Activated CD4-positive, CD25-positive, alpha-beta regulatory T cell treated with anti-CD3 and anti-CD28 coated beads, Interleukin-2, amount 50 U/mL, for 24 hours (primary cell): ENCODE data around the gene ATP5MG.
"Not testable (repeated sequence)": the region's sequence is repeated elsewhere in the genome, so short reads cannot be mapped to it uniquely, and the experiment has no call there.

Source experiments
- ATAC-seq, 2 donors: fragments of 150-1000 bp; cut with Tn5 transposase; one replicate each; pipeline ENCODE4 v1.10.0; 2021; ENCODE audit warnings: mild to moderate bottlenecking in 1 of 2, moderate library complexity in 1 of 2

ATP5MG gene

GRCh38 chr11:118410055-118410745, 8.8 kb downstream of the ATP5MG start:
- ATAC-seq: no peak

GRCh38 chr11:118411530-118411929, 10.1 kb downstream of the ATP5MG start:
- ATAC-seq: no peak

DNA sequence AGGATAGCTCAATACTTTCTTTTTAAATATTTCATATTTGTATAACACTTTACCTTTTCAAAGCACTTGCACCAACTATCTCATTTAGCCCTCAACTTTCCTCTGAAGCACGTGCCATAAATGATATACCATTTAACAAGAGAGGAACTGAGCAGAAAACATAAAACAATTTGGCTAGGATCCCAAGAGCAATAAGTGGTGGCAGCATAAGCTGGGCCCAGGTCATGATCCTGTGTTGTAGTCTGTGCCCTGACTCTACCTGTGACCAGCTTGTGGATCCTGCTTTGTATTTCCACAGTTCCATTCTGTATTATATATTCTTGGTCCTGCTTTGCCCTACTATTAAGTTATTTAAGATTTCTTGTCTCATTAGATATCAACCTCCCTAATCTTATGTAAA, 11.5 kb downstream of the ATP5MG start:
- ATAC-seq: no peak

DNA sequence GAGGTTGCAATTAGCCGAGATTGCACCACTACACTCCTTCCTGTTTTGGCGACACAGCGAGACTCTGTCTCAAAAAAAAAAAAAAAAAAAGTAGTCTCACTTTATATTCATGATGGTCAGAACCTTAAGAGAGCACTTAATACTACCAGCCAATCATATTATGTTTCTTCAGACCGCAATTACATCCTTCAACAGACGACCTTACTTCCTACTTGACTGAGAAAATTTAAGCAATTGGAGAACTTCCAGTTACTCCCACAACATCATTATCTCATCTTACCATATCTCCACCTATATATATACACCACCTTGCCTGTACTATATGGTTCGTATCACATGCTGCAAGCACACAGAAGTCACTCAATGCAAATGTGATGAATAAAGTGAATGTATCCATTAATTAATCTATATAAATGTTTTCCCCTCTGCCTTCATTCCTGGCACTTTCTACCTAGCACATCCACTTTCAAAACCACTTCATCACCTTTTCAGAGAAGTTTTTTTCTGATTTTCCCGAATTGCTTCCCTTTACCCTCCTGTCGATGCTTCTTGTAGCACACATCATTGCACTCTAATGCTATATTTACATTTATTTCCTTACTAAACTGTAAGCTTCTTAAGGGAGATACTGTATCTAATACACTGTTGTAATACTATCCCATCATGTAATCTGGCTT, 13.8 kb downstream of the ATP5MG start:
- ATAC-seq: no peak

GRCh38 chr11:118415739-118416068, 14.3 kb downstream of the ATP5MG start:
- ATAC-seq: peak; percentile 74 to 91

GRCh38 chr11:118416900-118417299, 15.5 kb downstream of the ATP5MG start:
- ATAC-seq: not testable (repeated sequence)

DNA sequence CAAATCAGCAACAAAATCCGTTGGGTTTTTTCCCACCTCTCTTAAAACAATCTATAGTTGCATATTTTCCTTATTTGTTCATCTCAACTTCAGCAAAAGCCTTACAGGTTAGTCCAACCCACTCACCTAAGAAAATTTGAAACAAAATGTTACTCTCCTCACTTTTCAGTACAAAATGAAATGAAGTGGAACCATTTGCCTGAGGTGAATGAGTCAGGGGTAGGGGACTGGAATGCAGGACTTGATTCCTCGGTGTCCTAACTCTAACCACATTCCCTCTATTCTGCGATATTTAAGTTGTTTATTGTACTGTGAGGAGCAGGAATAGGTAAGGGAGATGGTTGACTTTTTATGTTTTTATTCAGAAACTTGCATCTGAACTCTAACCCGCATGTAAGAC, 16.4 kb downstream of the ATP5MG start:
- no peak for ATAC-seq

GRCh38 chr11:118418766-118419165, 17.4 kb downstream of the ATP5MG start:
- ATAC-seq: no peak

- no peak for ATAC-seq
Observed at GRCh38 chr11:118427707-118428106, 26.3 kb downstream of the ATP5MG start.

- ATAC-seq: no peak
Observed at GRCh38 chr11:118430956-118431355, 29.6 kb downstream of the ATP5MG start.

DNA sequence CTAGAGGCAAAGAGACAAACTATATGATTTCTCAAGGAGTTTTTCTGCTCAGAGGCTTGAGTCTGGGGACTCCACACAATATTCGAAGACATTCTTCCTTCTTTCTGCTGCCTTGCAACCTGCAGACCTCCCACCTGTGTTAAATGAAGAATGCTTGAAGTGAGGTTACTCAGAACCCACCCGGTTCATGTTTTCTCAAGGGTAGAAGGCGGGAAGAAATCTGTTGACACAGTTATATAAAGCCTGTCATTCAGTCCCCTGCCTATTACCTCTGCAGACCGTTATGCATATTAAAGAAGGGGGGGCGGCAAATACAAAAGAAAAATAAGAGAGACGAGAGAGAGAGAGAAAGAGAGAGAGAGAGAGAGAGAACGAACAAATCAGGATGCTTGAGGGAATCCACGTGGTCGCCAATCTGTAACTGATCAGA, 32.7 kb downstream of the ATP5MG start:
- ATAC-seq: no peak

GRCh38 chr11:118434553-118435289, 33.3 kb downstream of the ATP5MG start:
- peak in 1 of 2 donors; percentile 8 for ATAC-seq

DNA sequence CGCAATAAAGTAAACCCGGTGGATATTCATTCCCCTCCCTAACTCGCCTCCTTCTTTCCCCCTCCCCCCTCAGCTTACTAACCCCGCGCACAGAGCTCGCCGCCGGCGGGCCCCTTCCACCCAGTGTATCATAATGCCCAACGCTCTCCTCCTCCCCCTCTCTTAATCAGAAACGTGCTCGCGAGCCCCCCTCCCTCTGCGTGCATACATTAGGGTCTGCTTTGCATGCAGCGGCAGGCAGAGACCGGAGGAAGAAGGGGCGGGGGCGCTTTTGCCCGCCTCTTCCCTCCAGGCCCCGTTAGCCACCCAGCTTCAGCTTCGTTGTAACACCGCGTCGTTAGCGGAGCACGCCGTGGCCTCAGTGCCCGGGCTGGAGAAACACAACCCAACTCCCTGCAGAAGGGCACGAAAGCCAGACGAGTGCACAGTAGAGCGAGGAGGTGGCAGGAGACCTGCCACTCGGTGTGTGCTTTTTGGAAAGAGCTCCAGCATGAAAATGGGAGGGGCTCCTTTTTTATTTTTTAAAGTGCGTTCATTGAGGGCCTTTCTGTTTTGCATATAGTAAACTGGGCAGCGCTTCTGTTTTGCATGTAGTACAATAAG, 34.0 kb downstream of the ATP5MG start:
- ATAC-seq: peak; percentile 22 to 30

- ATAC-seq: peak; percentile 61 to 70
Observed at GRCh38 chr11:118435893-118436624, 34.7 kb downstream of the ATP5MG start, which contains the start of gene KMT2A. Gene KMT2A, plus strand, starts transcription at chr11:118436492. Its CDS starts 21 bp downstream, at chr11:118436513.

DNA sequence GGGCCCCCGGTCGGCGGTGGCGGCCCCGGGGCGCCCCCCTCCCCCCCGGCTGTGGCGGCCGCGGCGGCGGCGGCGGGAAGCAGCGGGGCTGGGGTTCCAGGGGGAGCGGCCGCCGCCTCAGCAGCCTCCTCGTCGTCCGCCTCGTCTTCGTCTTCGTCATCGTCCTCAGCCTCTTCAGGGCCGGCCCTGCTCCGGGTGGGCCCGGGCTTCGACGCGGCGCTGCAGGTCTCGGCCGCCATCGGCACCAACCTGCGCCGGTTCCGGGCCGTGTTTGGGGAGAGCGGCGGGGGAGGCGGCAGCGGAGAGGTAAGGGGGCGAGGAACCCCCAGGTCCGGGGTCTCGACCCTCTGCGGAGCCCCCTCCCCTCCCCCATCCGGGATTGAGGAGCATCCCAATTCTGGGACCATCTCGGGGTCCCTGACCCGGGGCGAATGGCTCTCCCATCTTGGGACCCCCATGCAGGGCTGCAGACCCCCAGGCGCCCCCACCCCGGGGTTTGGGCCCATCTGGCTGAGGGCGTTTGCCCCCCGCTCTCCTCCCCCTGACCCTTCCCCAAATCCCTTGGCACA, 35.3 kb downstream of the ATP5MG start:
- peak; percentile 6 to 11 for ATAC-seq

DNA sequence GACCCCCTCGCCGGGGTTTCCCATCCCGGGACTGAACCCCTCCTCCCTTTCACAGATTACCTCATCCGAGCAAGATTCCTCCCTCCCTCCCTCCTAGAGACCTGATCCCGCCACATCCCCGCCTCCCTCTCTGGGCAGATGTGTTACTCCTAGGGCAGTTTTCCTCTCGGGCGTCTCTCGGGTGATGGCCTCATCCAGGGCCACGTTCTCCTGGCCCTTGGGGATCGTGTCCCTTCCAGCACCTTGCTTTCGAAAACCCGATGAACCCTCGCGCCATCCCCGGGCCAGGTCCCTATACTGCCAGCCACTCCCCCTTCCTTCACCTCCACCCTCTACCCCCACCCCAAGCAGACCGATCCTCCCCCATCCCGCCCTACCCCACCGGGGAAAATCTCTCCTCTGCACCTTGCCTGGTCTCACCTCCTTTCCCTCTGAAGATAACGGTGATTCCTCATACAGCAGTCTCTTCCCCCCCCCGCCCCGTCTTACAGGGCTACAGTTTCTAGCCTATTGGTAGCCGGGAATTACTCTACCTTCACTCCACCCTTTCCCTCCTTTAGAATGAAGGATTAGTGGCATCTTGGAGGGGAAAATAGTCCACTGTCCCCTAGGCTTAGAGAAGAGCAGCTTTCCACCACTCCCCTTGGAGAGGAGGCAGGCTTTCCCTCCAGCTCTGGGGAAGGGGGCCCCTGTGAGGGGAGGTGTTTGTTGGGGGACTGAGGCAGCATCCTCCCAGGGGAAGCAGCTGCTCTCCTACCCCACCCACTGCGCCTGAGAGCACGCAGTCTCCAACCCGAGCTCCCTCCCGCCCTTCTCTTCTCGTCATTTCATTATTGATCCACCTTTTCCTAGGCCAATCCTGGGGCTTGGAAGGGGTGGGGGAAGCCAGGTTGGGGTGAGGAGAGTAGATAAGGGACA, 36.1 kb downstream of the ATP5MG start:
- ATAC-seq: no peak

GRCh38 chr11:118438314-118438931, 37.0 kb downstream of the ATP5MG start:
- peak; percentile 11 to 26 for ATAC-seq

DNA sequence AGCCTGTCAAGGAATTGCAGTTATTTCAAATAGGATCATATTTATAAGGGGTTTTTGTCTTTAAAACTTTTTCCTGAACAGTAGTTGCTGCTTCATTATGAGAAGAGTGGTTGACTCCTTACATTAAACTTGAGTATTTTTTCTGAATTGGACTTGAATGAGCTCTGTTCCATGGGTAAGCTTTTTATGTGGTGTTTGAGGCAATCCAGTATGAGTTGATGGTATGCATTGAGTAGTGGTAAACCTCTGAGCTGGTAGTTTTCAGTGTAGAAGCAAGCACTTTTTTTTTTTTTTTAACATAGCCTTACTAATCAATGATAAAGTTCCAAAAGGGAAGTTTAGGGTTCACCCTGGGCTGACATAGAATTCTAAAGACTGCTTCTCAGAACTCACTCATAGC, 38.2 kb downstream of the ATP5MG start:
- no peak for ATAC-seq

DNA sequence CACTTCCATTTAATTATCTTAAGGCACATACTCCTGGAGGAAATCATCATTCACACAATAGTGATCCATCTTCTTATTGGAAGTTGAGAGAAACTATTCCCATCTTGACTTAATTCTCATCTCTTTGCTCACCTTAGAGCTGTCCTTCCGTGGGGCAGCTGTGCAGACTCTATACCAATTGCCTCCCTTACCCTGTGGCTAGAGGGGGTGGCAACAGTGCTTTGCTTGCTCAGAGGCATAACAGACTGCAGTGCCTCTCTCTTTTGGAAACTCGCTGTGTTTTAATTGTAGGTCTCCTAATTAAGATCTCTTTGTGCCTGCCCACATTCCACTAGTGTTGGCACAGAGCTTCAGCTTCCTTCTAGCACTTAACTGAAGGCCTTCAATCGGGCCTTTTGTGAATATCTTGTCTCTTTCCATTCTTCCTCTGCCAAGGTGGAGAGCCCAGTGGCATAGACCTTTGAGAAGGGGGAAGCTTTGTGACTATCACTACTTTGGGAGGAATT, 40.4 kb downstream of the ATP5MG start:
- ATAC-seq: no peak

DNA sequence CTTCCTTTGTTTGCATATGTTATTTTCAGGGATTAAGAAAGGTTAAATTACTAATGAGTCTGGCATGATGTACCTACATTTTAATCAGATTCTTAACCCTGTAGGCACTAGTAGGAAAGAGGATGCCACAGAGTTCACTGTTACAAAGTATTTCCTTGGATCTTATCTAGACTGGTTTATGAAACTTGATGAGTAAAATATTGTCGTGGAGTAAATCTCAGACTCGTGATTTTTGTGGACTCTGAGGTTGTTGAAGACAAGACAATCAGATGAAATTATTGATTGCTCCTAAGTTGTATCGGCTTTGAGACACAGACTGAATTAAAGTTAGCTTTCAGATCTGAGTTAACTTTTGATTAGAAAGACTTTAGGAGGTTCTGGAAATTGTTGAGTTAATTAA, 40.9 kb downstream of the ATP5MG start:
- no peak for ATAC-seq
